Fibroblast of pulmonary artery (primary cell): ENCODE measurements around the gene LYPLAL1.

Experiments
- DNase-seq: peaks from one replicate; pipeline ENCODE4 v3.0.0-alpha.2; 2010; ENCODE audit warnings: low read depth
- H3K4me3 ChIP-seq: replicated peaks from 2 replicates; pipeline ENCODE4 v1.5.1; 2011; ENCODE audit warnings: low read depth, mild to moderate bottlenecking, control low read depth, low read length, moderate library complexity
- TF ChIP-seq, protein P1 (sequence below): IDR thresholded peaks from 2 replicates; pipeline ENCODE4 v1.5.1; 2011; ENCODE audit warnings: mild to moderate bottlenecking, control low read depth, low read length, inconsistent platforms; ENCODE audit errors: missing control alignments

Gene LYPLAL1

DNA sequence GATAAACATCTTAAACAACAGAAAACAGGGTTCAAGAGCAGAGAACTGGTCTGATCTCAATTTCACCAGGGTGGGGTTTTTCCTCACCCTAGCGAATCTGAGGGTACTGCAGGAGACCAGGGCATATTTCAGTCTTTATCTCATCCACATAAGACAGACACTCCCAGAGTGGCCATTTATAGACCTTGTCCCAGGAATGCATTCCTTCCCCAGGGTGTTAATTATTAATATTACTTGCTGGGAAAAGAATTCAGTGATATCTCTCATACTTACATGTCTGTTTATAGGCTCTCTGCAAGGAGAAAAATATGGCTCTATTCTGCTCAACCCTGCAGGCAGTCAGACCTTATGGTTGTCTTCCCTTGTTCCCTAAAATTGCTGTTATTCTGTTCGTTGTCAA, 84.1 kb downstream of the LYPLAL1 start:
- DNase-seq, result no peak
- TF ChIP-seq, protein P1, sequence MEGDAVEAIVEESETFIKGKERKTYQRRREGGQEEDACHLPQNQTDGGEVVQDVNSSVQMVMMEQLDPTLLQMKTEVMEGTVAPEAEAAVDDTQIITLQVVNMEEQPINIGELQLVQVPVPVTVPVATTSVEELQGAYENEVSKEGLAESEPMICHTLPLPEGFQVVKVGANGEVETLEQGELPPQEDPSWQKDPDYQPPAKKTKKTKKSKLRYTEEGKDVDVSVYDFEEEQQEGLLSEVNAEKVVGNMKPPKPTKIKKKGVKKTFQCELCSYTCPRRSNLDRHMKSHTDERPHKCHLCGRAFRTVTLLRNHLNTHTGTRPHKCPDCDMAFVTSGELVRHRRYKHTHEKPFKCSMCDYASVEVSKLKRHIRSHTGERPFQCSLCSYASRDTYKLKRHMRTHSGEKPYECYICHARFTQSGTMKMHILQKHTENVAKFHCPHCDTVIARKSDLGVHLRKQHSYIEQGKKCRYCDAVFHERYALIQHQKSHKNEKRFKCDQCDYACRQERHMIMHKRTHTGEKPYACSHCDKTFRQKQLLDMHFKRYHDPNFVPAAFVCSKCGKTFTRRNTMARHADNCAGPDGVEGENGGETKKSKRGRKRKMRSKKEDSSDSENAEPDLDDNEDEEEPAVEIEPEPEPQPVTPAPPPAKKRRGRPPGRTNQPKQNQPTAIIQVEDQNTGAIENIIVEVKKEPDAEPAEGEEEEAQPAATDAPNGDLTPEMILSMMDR, result no peak
- no peak overlapping the region for H3K4me3 ChIP-seq

DNA sequence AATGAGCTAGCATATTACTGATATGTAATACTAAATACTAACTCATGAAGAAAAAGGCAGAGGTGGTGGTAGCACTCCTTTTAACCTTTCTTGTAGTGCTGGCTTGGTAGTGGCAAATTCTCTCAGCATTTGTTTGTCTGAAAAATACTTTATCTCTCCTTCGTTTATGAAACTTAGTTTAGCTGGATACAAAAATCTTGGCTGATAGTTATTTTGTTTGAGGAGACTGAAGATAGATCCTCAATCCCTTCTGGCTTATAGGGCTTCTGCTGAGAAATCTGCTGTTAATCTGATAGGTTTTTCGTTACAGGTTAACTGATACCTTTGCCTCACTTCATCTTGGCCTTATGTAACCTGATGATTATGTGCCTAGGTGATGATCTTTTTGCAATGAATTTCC, 87.8 kb downstream of the LYPLAL1 start:
- no peak overlapping the region for H3K4me3 ChIP-seq
- TF ChIP-seq, protein P1, result no peak
- no peak for DNase-seq
